Measurements from ENCODE around the gene MBNL1.

DNA sequence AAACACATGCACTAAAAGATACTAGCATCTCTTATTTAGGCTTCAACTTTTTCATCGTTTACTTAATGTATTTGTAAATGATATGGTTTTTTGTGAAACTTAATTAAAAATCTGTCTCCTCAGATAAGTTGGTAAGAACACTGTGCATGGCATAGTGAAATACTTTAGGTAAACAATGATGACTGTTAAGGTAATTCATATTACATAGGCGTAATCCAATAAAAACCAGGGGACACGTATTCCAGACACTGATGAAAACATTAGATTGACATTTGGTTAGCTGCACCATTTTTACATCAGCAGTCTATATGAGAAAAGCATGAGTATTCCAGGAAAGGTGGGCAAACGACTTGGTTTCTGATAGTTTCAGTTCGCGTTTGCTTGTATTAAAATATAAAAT is 170.0 kb downstream of the MBNL1 start:
- TF ChIP-seq, protein P1, sequence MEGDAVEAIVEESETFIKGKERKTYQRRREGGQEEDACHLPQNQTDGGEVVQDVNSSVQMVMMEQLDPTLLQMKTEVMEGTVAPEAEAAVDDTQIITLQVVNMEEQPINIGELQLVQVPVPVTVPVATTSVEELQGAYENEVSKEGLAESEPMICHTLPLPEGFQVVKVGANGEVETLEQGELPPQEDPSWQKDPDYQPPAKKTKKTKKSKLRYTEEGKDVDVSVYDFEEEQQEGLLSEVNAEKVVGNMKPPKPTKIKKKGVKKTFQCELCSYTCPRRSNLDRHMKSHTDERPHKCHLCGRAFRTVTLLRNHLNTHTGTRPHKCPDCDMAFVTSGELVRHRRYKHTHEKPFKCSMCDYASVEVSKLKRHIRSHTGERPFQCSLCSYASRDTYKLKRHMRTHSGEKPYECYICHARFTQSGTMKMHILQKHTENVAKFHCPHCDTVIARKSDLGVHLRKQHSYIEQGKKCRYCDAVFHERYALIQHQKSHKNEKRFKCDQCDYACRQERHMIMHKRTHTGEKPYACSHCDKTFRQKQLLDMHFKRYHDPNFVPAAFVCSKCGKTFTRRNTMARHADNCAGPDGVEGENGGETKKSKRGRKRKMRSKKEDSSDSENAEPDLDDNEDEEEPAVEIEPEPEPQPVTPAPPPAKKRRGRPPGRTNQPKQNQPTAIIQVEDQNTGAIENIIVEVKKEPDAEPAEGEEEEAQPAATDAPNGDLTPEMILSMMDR (IDR thresholded peaks at IDR 0.05): no peak
- TF ChIP-seq EZH2phosphoT487 (IDR thresholded peaks at IDR 0.05): no peak
- no peak for TF ChIP-seq EZH2 (IDR thresholded peaks at IDR 0.05)

All from neural progenitor cell (in vitro differentiated cells).